HCT116 (cell line): Measurements from ENCODE around the gene GRM2.

Experiments
- CTCF ChIP-seq, 3 experiments: fragments of 200-600 bp in 1 of 3; sonication (generic) in 1 of 3; IDR thresholded peaks in 2 of 3; conservative IDR thresholded peaks in 1 of 3; 2 replicates each; pipeline ENCODE4 v1.5.1; 2012 to 2017; ENCODE audit warnings: low read depth in 2 of 3, low read length in 2 of 3, antibody characterized with exemption in 1 of 3, borderline replicate concordance in 1 of 3, control low read depth in 1 of 3, mild to moderate bottlenecking in 1 of 3, mixed read lengths in 1 of 3, mixed run types in 1 of 3, moderate library complexity in 1 of 3; ENCODE audit not compliant: insufficient read depth in 1 of 3
- EZH2 ChIP-seq: fragments of 200-600 bp; sonication (generic); IDR thresholded peaks from 2 replicates; pipeline ENCODE4 v1.6.1; 2017; ENCODE audit warnings: antibody characterized with exemption, mixed run types
- EZH2phosphoT487 ChIP-seq: fragments of 200-600 bp; IDR thresholded peaks from 2 replicates; pipeline ENCODE4 v1.6.1; 2018; ENCODE audit warnings: antibody characterized with exemption, borderline replicate concordance
- MAX ChIP-seq: IDR thresholded peaks from 2 replicates; pipeline ENCODE4 v1.6.1; 2012
- POLR2A ChIP-seq: IDR thresholded peaks from 2 replicates; pipeline ENCODE4 v1.7.0; 2011; ENCODE audit warnings: borderline replicate concordance; ENCODE audit not compliant: insufficient read depth, insufficient read length; ENCODE audit errors: extremely low read depth
- POLR2AphosphoS5 ChIP-seq: IDR thresholded peaks from 2 replicates; pipeline ENCODE4 v1.6.1; 2011; ENCODE audit warnings: mild to moderate bottlenecking, low read depth, low read length, moderate library complexity
- SP1 ChIP-seq: IDR thresholded peaks from 2 replicates; pipeline ENCODE4 v1.6.1; 2012; ENCODE audit warnings: low read depth
- YY1 ChIP-seq: IDR thresholded peaks from 2 replicates; pipeline ENCODE4 v1.6.1; 2011; ENCODE audit warnings: low read length, low read depth, moderate library complexity, mild to moderate bottlenecking; ENCODE audit not compliant: insufficient replicate concordance; ENCODE audit errors: extremely low read depth
- ZFX ChIP-seq: fragments of 450-650 bp; IDR thresholded peaks from 2 replicates; pipeline ENCODE4 v1.6.1; 2017

GRCh38 chr3:51675201-51675611 is 31.7 kb upstream of the GRM2 start:
- no peak for TF ChIP-seq CTCF (IDR thresholded peaks at IDR 0.05 in 2 of 3, conservative IDR thresholded peaks at IDR 0.05 in 1 of 3; ENCODE audit: borderline replicate concordance in 1 of 3, insufficient read depth in 1 of 3, low read depth in 2 of 3, low read length in 2 of 3)
- TF ChIP-seq SP1 = no peak
- TF ChIP-seq POLR2A = no peak
- no peak for TF ChIP-seq EZH2
- TF ChIP-seq POLR2AphosphoS5 = no peak
- TF ChIP-seq EZH2phosphoT487 = no peak
- no peak for TF ChIP-seq ZFX
- TF ChIP-seq MAX = no peak
- no peak for TF ChIP-seq YY1
